Tibial nerve (tissue), 3 donors: Measurements from ENCODE around the gene WDR87.

Source experiments
- CTCF ChIP-seq, 5 experiments: fragments of 200-600 bp in 3 of 5; fragments of 450-650 bp in 2 of 5; sonication (generic) in 3 of 5; IDR thresholded peaks; one replicate each; pipeline ENCODE4 v1.5.1; 2016 to 2019; ENCODE audit warnings: antibody characterized with exemption in 5 of 5, mild to moderate bottlenecking in 3 of 5, moderate library complexity in 2 of 5
- POLR2A ChIP-seq, 2 donors: fragments of 450-650 bp; IDR thresholded peaks; one replicate each; pipeline ENCODE4 v1.6.1; 2017; ENCODE audit warnings: antibody characterized with exemption in 2 of 2, mild to moderate bottlenecking in 2 of 2, moderate library complexity in 2 of 2

- no peak for TF ChIP-seq POLR2A (IDR thresholded peaks at IDR 0.05)
- TF ChIP-seq CTCF (IDR thresholded peaks at IDR 0.05): no peak
These were observed 20.3 kb upstream of the WDR87 start for GRCh38 chr19:37926711-37927110.
